Measurements from ENCODE around the gene ARHGAP19.

Gene ARHGAP19

GRCh38 chr10:97199152-97199551 is 93.3 kb downstream of the ARHGAP19 start:
- H3K27me3 ChIP-seq (ENCODE audit: insufficient read depth, poor library complexity, severe bottlenecking): peaks cover 36% of the 10 kb centered on the region
- no peak for DNase-seq (ENCODE audit: low read depth in 1 of 2, low spot score in 1 of 2)
- H3K27ac ChIP-seq (replicated peaks): no peak overlapping the region

GRCh38 chr10:97197030-97197500 is 95.4 kb downstream of the ARHGAP19 start:
- H3K27me3 ChIP-seq (ENCODE audit: insufficient read depth, poor library complexity, severe bottlenecking): peaks cover 37% of the 10 kb centered on the region
- H3K27ac ChIP-seq (replicated peaks): no peak overlapping the region
- H3K4me3 ChIP-seq (replicated peaks; ENCODE audit: insufficient read depth, low read length): no peak overlapping the region
- no peak for TF ChIP-seq CTCF (IDR thresholded peaks at IDR 0.05; ENCODE audit: insufficient read depth, low read length)
- no peak for DNase-seq (ENCODE audit: low read depth in 1 of 2, low spot score in 1 of 2)

More at GRCh38 chr10:97199152-97199551, 93.3 kb downstream of the ARHGAP19 start:
- H3K4me3 ChIP-seq (replicated peaks; ENCODE audit: insufficient read depth, low read length): no peak overlapping the region
- TF ChIP-seq POLR2AphosphoS5 (IDR thresholded peaks at IDR 0.05; ENCODE audit: low read depth): no peak
- no peak for TF ChIP-seq CTCF (IDR thresholded peaks at IDR 0.05; ENCODE audit: insufficient read depth, low read length)
- TF ChIP-seq REST (IDR thresholded peaks at IDR 0.05; ENCODE audit: insufficient replicate concordance, low read depth): no peak
- TF ChIP-seq SPI1 (IDR thresholded peaks at IDR 0.05; ENCODE audit: borderline replicate concordance, low read depth): peak; percentile 46; the same call in 1 of the 2 replicates
- TF ChIP-seq GABPA (IDR thresholded peaks at IDR 0.05; ENCODE audit: low read depth): no peak

- Histone ChIP-seq H3K4me3 (replicated peaks; ENCODE audit: insufficient read depth, low read length) (peak overlapping the region; percentile 42), H3K27ac (replicated peaks) (no peak overlapping the region), H3K27me3 (ENCODE audit: insufficient read depth, poor library complexity, severe bottlenecking) (peaks cover 42% of the 10 kb centered on the region)
- TF ChIP-seq CTCF (IDR thresholded peaks at IDR 0.05; ENCODE audit: insufficient read depth, low read length) (peak; percentile 89), SPI1 (IDR thresholded peaks at IDR 0.05; ENCODE audit: borderline replicate concordance, low read depth) (no peak), REST (IDR thresholded peaks at IDR 0.05; ENCODE audit: insufficient replicate concordance, low read depth) (peak; percentile 42)
- peak; percentile 27 to 62 for DNase-seq (ENCODE audit: low read depth in 1 of 2, low spot score in 1 of 2)
These were observed 96.0 kb downstream of the ARHGAP19 start for GRCh38 chr10:97196223-97197029.
